HepG2 (cell line): ENCODE results near the gene AP1AR. TPM values are rescaled to one million over a fixed set of nuclear protein-coding genes. Genes with fewer than 3 reads are reported as not detected.

Experiments used
- ATAC-seq: fragments of 200-7000 bp; cut with Tn5 transposase; 3 replicates; pipeline ENCODE4 v1.9.1; 2020; ENCODE audit warnings: mild to moderate bottlenecking, moderate library complexity
- BruUV-seq: library from RNA; stranded (reverse); fragments of 400-500 nt; replicated peaks from 2 replicates; lab custom pipeline; 2021; lab: Mats Ljungman, UMichigan
- CTCF ChIA-PET: fragments of 300-600 bp; formaldehyde crosslinking; extraction: SDS; loops from one replicate; lab custom pipeline; 2021; ENCODE audit warnings: low total read pairs, inconsistent platforms, low intra/inter-chr PET ratio; lab: Yijun Ruan, JAX
- POLR2A ChIA-PET: fragments of 350-600 bp; sonication (Branson Sonifier 250); formaldehyde crosslinking; loops from one replicate; lab custom pipeline; 2020; ENCODE audit warnings: antibody characterized with exemption, inconsistent platforms; lab: Yijun Ruan, JAX
- DNase-seq: peaks from one replicate; pipeline ENCODE4 v3.0.0-alpha.2; 2015; ENCODE audit warnings: low spot score
- FAIRE-seq: peaks from 3 replicates; lab custom pipeline; 2011; peaks lifted over from hg19 to GRCh38; lab: Jason Lieb, UNC
- H2AFZ ChIP-seq: one replicate; pipeline ENCODE4 v1.6.1; 2011; ENCODE audit warnings: low read length, inconsistent platforms
- H3K27ac ChIP-seq: fragments of 300-600 bp; 3 replicates; pipeline ENCODE4 v1.8.0; 2011; ENCODE audit warnings: mixed run types, mild to moderate bottlenecking, mixed read lengths, low read length, inconsistent platforms; ENCODE audit not compliant: insufficient read depth; ENCODE audit errors: extremely low read length
- H3K27me3 ChIP-seq, 2 experiments: fragments of 200-600 bp in 1 of 2; 2 replicates in 1 of 2; 3 replicates in 1 of 2; pipeline versions ENCODE4 v1.6.0 to v1.8.0; 2011; ENCODE audit warnings: low read length in 2 of 2, mild to moderate bottlenecking in 2 of 2, moderate library complexity in 2 of 2, inconsistent platforms in 1 of 2; ENCODE audit not compliant: insufficient read depth in 2 of 2, control insufficient read depth in 1 of 2
- H3K36me3 ChIP-seq, 2 experiments: fragments of 200-600 bp in 1 of 2; replicated peaks in 1 of 2; 2 replicates in 1 of 2; 3 replicates in 1 of 2; pipeline versions ENCODE4 v1.5.1 to v1.8.0; 2011; ENCODE audit warnings: low read length in 2 of 2, inconsistent platforms in 1 of 2; ENCODE audit not compliant: insufficient read depth in 2 of 2, control insufficient read depth in 1 of 2
- H3K4me1 ChIP-seq: 2 replicates; pipeline ENCODE4 v1.5.1; 2012; ENCODE audit warnings: low read length, inconsistent platforms; ENCODE audit not compliant: insufficient read depth
- H3K4me2 ChIP-seq: 2 replicates; pipeline ENCODE4 v1.6.0; 2011; ENCODE audit warnings: low read depth, low read length, inconsistent platforms
- H3K4me3 ChIP-seq, 3 experiments: fragments of 200-600 bp in 1 of 3; sonication (generic), shearing (Covaris generic) in 1 of 3; replicated peaks in 1 of 3; 2 replicates each; pipeline ENCODE4 v1.5.1; 2011 to 2016; ENCODE audit warnings: low read length in 3 of 3, inconsistent platforms in 2 of 3, low read depth in 2 of 3, mild to moderate bottlenecking in 2 of 3, control low read depth in 1 of 3, mixed read lengths in 1 of 3; ENCODE audit not compliant: insufficient read depth in 1 of 3
- H3K79me2 ChIP-seq: one replicate; pipeline ENCODE4 v1.6.1; 2011; ENCODE audit warnings: low read length, inconsistent platforms; ENCODE audit not compliant: insufficient read depth
- H3K9ac ChIP-seq: 2 replicates; pipeline ENCODE4 v1.6.0; 2011; ENCODE audit warnings: mild to moderate bottlenecking, low read depth, low read length, inconsistent platforms; ENCODE audit not compliant: insufficient read depth
- H3K9me3 ChIP-seq: 2 replicates; pipeline ENCODE4 v1.5.1; 2012; ENCODE audit warnings: mild to moderate bottlenecking, low read length
- H4K20me1 ChIP-seq: 2 replicates; pipeline ENCODE4 v1.6.0; 2011; ENCODE audit warnings: inconsistent platforms, mild to moderate bottlenecking, low read length, moderate library complexity; ENCODE audit not compliant: insufficient read depth
- ELF1 ChIP-seq: sonication (generic); formaldehyde crosslinking; IDR thresholded peaks from 2 replicates; pipeline ENCODE4 v1.4.0; 2020; ENCODE audit warnings: missing genetic modification reagents
- ELF3 ChIP-seq: IDR thresholded peaks from 2 replicates; pipeline ENCODE4 v1.6.1; 2016; ENCODE audit warnings: missing genetic modification reagents, missing compliant biosample characterization
- HMGXB4 ChIP-seq, 2 experiments: sonication (generic) in 1 of 2; formaldehyde crosslinking in 1 of 2; IDR thresholded peaks; 2 replicates each; pipeline versions ENCODE4 v1.4.0 to v1.6.1; 2018 to 2020; ENCODE audit warnings: missing genetic modification reagents in 2 of 2, borderline replicate concordance in 1 of 2, low read depth in 1 of 2, mild to moderate bottlenecking in 1 of 2, missing biosample characterization in 1 of 2
- MTERF4 ChIP-seq: sonication (generic); formaldehyde crosslinking; IDR thresholded peaks from 2 replicates; pipeline ENCODE4 v1.8.0; 2023; ENCODE audit warnings: mild to moderate bottlenecking, missing genetic modification reagents
- ZBTB1 ChIP-seq: sonication (generic); formaldehyde crosslinking; IDR thresholded peaks from 2 replicates; pipeline ENCODE4 v1.4.0; 2020; ENCODE audit warnings: missing genetic modification reagents, borderline replicate concordance
- WGBS: methylation state at CpG from one replicate; pipeline ENCODE4 v1.1.6; 2017; ENCODE audit warnings: low lambda C conversion rate; 5-methylcytosine and 5-hydroxymethylcytosine counted together
- in situ Hi-C: cut with HindIII; loops from 2 replicates; pipeline ENCODE4 v1.10.0; 2017; ENCODE audit warnings: low pct_unique_long_range_greater_than_20kb; ENCODE audit not compliant: extremely low pct_ligation_motif_present
- intact Hi-C: fragments of 100-400 bp; cut with micrococcal nuclease; formaldehyde crosslinking; loops from one replicate; pipeline ENCODE4 v1.10.0; 2022; ENCODE audit not compliant: unreplicated experiment
- polyA plus RNA-seq, 8 experiments: library from polyadenylated mRNA; depleted of rRNA in 3 of 8; stranded (reverse) in 7 of 8; unstranded in 1 of 8; fragments of >200 nt; fragmentation: Illumina TruSeq in 4 of 8; extraction: Trizol in 4 of 8; gene quantifications; 2 replicates each; pipeline versions ENCODE4 v1.2.1 to v1.2.3, GENCODE V29; 2011 to 2016; ENCODE audit warnings: low read depth in 4 of 8, missing spikeins in 1 of 8, mixed read lengths in 1 of 8; ENCODE audit not compliant: insufficient read depth in 1 of 8
- total RNA-seq, 5 experiments: library from RNA; depleted of rRNA; stranded (reverse); fragments of >200 nt; fragmentation: Illumina TruSeq; extraction: Trizol; gene quantifications; 2 replicates each; pipeline ENCODE4 v1.2.3, GENCODE V29; 2016; ENCODE audit warnings: low read depth in 1 of 5

The AP1AR gene
- total and polyA plus RNA-seq, 2 of the 13 experiments (the other 11 are each of a cell fraction or from before 2014, with no cell fraction given) = 24.9 to 39.9 TPM

- Histone ChIP-seq H3K4me3 (peak overlapping the region; percentile 75 to 83 (median 81)), H3K4me2 (peak overlapping the region; percentile 80), H3K36me3 (no peaks in the 10 kb centered on the region), H3K27me3 (no peaks in the 10 kb centered on the region; a peak in 2 of 5 replicates), H3K27ac (peak overlapping the region; percentile 24), H3K79me2 (no peaks in the 10 kb centered on the region), H4K20me1 (no peaks in the 10 kb centered on the region), H2AFZ (peak overlapping the region; percentile 80), H3K9me3 (no peaks in the 10 kb centered on the region), H3K4me1 (peaks cover 54% of the 10 kb centered on the region), H3K9ac (peak overlapping the region; percentile 69)
- DNase-seq (no peak), ATAC-seq (peak; percentile 28), FAIRE-seq (no peak)
- in situ Hi-C loops (no loop called here), intact Hi-C loops (no loop called here)
- BruUV-seq = TSS peak; percentile 62
- CTCF ChIA-PET = no interaction called here
- peak; percentile 66 for TF ChIP-seq ELF3 (CRISPR knock-in tag)
- TF ChIP-seq HMGXB4 (CRISPR knock-in tag; IDR thresholded peaks at IDR 0.05; ENCODE audit: borderline replicate concordance in 1 of 2, low read depth in 1 of 2) = peak in 1 of 2 experiments; percentile 0; a peak in 1 of 4 replicates
- no peak for TF ChIP-seq ZBTB1
- TF ChIP-seq ELF1 = peak; percentile 51; the same call in 1 of the 2 replicates
- 0 out of 2 replicates have a peak, but pooled peaks have one; percentile 10 for TF ChIP-seq MTERF4
- WGBS = 2% methylated on average over 15 of the region's 15 CpGs
- POLR2A ChIA-PET = interaction anchor here (2.0 to 2.6 kb wide), 2 partner anchors 12 to 53 kb away, joined by 8 to 11 read pairs; partner anchors contain the start of genes ALPK1 and AP1AR
Observed at GRCh38 chr4:112284662-112285411, 53.2 kb downstream of the AP1AR start.
